Occipital lobe (tissue), 2 donors: ENCODE data around the gene OR5AC2. TPM values are rescaled to one million over a fixed set of nuclear protein-coding genes. Genes with fewer than 3 reads are reported as not detected.

Experiments used
- DNase-seq: peaks from one replicate; lab custom pipeline; 2025; lab: John Stamatoyannopoulos, UW
- total RNA-seq: library from RNA; depleted of rRNA; stranded (reverse); fragments of >200 nt; gene quantifications from one replicate; pipeline ENCODE4 v1.2.3, GENCODE V29; 2014

OR5AC2 gene
- not detected for total RNA-seq

DNA sequence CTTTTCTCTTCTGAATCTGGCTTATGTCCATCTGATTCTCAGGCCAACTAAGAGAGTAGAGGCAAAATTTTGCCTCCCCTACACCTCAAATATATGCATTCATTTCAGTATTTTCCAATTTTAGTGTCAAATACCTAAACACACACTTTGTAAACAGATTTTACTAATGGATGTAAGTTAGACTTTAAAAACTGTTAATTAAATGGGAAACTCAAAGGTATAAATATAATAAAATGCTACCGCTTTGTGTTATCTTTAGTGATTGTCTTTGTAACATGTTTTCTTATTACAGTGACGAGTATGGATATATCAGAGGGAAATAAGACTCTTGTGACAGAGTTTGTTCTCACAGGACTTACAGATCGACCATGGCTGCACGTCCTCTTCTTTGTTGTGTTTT, at the start of gene OR5AC2:
TSS of gene OR5AC2 (plus strand) at position 301 of the 400 bp plus-strand sequence. CDS start at position 301, 0 bp downstream.
- DNase-seq, result no peak

- DNase-seq, result no peak
Observed at GRCh38 chr3:98038286-98038685, 48.7 kb upstream of the OR5AC2 start.

DNA sequence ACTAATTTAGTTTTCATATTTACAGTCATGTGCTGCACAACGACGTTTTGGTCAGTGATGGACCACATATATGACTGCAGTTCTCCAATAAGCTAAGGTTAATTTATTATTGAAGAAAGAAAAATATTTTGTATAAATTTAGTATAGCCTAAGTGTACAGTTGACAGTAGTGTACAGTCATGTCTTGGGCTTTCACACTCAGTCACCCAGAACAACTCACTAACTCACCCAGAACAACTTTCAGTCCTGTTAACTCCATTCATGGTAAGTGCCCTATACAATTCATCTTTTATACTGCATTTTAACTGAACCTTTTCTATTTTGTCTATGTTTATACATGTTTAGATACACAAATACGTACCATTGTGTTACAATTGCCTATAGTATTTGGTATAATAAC, 48.1 kb upstream of the OR5AC2 start:
- DNase-seq, result no peak

DNA sequence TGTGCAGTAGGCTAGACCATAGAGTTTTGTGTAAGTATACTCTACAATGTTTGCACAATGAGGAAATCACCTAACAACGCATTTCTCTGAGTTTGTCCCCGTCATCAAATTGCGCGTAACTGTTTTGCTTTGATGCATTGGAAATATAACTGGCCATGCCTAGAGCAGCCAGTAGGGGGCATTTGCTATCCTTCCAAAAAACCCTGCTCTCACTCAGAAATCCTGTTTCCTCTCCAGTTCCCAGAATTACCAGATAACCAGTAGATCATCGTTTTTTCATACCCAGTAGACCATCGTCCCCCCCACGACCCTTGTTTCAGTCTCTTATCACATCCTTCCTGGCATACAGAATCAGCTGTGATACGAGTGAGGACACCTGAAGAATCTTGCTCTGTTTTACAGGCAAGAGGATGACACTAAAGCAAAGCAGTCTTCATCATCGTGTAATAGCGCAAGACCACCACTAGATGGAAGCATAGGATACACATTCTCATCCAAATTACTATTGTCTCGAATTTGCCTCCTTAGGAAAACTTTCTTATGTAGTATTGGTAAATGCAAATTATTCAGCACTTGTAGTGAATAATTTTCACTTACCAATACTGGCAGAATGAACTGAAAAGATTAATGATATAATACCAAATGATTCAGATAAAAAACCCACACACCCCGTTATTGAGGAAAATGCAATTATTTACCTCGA, 47.5 kb upstream of the OR5AC2 start:
- DNase-seq, result peak; percentile 61

GRCh38 chr3:98041350-98041749, 45.6 kb upstream of the OR5AC2 start:
- DNase-seq, result no peak

DNA sequence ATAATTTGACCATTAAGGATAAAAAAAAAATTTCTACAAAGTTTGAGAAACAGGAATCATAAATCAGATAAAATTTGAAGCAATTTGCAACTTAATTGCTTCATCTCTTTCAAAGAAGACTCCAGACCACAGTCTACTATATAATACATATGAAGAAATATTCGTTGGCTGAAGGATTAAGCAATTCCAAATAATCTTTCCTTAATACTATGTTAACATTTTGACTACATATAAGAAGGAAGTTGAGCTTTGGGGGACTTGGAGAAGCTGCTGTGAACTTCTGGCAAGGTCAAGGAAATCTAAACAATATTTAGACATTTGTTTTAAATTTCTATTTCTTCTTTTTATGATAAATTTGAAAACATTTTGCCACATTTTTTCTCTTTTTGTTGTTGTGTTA, 38.4 kb upstream of the OR5AC2 start:
- DNase-seq, result no peak

DNA sequence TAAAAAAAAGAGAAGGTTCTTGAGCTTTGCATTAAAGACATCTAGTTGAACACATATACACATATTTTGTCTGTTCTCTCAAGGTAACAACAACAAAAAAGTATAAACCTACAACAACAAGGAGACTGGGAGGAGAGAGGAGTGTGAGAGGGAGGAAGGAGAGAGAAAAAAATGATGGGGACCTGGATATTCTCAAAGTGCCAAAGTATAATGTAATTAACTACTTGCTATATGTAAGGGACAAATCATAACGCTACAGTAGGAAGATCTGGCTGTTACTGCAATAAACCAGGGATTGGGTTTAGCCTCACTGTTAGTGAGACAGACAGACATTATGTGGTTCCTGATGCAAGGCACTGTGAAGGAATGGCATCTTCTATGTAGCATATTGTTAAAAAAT, 37.7 kb upstream of the OR5AC2 start:
- no peak for DNase-seq

DNA sequence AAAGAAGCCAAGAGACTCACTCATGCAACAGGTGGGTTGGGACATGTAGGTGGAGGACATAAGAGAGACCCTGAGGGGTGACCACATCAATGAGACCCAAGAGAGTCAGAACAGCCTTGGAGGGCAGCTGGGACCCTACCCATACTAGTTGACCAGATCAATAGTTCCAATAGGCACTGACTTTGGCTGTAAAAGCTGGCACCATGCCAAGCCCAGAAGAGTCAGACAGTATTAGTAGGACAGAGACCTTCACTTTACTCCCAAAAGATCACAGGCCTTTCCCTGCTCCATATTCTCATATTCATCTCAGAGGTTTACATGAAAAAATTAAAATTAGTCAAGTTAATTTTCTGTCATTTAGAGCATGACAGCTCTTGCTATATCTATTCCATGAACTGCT, 30.9 kb upstream of the OR5AC2 start:
- DNase-seq, result no peak

DNA sequence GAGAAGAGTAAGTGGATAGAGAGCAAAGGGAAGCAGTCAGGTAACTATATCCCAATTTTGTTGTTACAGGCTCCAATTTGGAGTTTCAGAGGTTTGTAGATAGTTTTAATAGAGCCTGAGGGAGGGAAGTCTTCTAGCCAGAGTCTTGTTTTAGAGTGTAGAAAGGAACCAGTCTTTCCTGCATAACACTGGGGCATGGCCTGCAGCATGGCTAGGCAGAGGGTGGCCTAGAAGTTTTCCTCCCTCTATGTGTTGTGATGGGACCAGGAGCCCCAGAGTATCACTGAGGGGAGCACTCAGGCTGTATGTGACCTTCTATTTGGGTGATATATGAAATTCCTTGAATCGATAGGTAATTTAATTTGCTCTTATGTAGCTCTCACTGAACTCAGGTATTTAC, 29.3 kb upstream of the OR5AC2 start:
- no peak for DNase-seq

- DNase-seq, result no peak
Observed at GRCh38 chr3:98058244-98058960, 28.6 kb upstream of the OR5AC2 start.

- DNase-seq, result no peak
Observed at GRCh38 chr3:98068824-98069223, 18.1 kb upstream of the OR5AC2 start.

GRCh38 chr3:98070840-98071239, 16.1 kb upstream of the OR5AC2 start:
- DNase-seq, result no peak

DNA sequence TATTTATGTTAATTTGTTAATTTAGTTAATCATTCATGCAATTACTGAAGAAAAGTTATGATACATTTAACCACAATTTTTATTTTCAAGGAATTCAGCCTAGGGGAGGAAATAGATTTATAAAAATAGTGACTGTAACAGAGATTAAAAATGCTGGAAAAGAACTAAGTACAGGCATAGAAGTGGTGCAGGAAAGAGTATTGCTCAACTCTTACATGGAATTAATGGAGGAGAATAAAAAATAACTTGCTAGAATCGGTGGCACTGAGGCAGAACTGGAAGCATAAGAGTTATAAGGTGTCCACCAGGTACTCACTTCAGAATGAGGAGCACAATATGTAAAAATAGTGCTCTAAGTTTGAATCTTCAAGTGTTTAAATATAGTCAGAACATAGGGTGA, 13.5 kb upstream of the OR5AC2 start:
- DNase-seq, result no peak

DNA sequence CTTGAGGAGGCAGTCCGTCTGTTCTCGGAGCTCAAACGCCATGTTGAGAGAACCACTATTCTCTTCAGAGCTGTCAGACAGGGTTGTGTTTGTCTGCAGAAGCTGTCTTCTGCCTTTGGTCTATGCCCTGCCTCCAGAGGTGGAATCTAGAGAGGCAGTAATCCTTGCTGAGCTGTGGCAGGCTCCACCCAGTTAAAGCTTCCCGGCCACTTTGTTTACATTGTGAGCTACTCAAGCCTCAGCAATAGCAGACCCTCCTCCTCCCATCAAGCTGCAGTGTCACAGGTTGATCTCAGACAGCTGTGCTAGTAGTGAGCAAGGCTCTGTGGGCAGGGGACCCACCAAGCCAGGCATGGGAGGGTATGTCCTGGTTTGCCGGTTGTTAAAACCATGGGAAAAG, 8.9 kb downstream of the OR5AC2 start:
- DNase-seq, result no peak

DNA sequence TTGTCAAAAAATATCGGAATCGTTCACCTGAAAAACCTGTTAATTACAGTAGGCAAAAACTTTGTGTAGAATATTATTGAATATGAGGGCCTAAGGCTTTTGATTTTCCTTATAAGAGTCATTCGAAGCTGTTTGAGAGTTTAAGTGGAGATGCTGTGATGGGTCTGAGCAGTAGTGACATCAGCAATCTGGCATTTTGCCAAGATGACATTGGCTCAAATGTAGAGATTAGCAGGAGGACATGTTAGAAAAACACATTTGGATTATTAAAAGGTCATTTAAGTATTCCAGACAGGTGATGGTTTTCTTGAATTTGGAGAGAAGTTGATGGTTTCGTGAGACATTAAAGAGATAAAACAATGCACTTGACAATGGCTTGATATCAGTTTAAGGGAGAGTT, 12.9 kb downstream of the OR5AC2 start:
- DNase-seq, result no peak

- DNase-seq, result no peak
Observed at GRCh38 chr3:98108162-98108561, 21.2 kb downstream of the OR5AC2 start.

- no peak for DNase-seq
Observed at GRCh38 chr3:98109807-98110549, 23.0 kb downstream of the OR5AC2 start.

- no peak for DNase-seq
Observed at GRCh38 chr3:98110550-98110908, 23.6 kb downstream of the OR5AC2 start.

DNA sequence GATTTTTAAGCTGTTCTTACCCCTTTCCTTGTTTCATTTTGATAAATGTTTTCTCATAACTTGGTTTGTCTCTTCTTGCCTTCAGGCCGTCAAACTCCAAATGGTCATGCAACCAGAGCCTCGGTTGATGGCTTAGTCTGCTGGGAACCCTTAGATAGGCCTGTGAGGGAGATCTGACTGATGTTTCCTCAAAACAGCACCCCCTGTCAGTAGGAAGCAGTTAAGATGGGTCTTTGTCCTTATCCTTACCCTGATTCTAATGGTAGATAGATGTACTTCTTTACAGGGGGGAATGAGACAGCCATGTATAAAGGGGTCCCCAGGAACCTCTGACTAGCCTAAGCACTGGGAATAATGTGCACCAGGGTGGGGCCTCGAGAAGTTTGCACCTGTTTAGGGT, 27.3 kb downstream of the OR5AC2 start:
- no peak for DNase-seq

- no peak for DNase-seq
Observed at GRCh38 chr3:98115717-98116116, 28.7 kb downstream of the OR5AC2 start.

- DNase-seq, result no peak
Observed at GRCh38 chr3:98130421-98130820, 43.4 kb downstream of the OR5AC2 start, which contains the start of gene OR5H1. OR5H1 (plus strand) TSS chr3:98130721; CDS start chr3:98132698, 1,977 bp downstream.

DNA sequence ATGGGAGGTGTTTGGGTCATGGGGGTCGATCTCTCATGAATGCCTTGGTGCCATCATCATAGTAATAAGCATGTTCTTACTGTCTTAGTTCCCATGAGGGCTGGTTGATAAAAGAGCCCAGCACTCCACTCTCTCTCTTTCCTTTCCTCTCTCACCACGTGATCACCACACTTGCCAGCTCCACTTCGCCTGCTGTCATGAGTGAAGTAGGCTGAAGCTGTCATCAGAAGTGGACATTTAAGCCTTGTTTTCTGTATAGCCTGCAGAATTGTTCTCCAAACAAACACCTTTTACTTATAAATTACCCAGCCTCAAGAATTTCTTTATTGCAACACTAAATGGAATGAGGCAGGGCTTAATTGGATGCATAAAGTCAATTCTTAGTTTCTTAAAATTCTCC, 49.7 kb downstream of the OR5AC2 start:
- DNase-seq, result no peak
